Kidney (tissue), 14 donors: ENCODE measurements around the gene NHSL1. TPM values are rescaled to one million over a fixed set of nuclear protein-coding genes. Genes with fewer than 3 reads are reported as not detected.
A peak's percentile ranks its signal among the peaks of the same experiment; 100 is the strongest.

ENCODE experiments used
- DNase-seq, 5 donors: peaks; one replicate each; pipeline ENCODE4 v3.0.0-alpha.2; 2013 to 2020
- FAIRE-seq: peaks from 2 replicates; lab custom pipeline; 2012; peaks lifted over from hg19 to GRCh38; lab: Jason Lieb, UNC
- H3K27ac ChIP-seq, 2 donors: one replicate each; pipeline ENCODE4 v1.7.0; 2013; ENCODE audit warnings: low read depth in 2 of 2, low read length in 2 of 2, inconsistent platforms in 1 of 2
- H3K27me3 ChIP-seq: one replicate; pipeline ENCODE4 v1.7.1; 2013; ENCODE audit warnings: low read length, inconsistent platforms; ENCODE audit not compliant: control insufficient read depth, insufficient read depth
- H3K36me3 ChIP-seq, 3 donors: one replicate each; pipeline versions ENCODE4 v1.7.0 to v1.7.1; 2013; ENCODE audit warnings: low read length in 3 of 3, control low read depth in 1 of 3, inconsistent platforms in 1 of 3; ENCODE audit not compliant: insufficient read depth in 3 of 3, control insufficient read depth in 2 of 3
- H3K4me1 ChIP-seq, 3 donors: one replicate each; pipeline versions ENCODE4 v1.7.0 to v1.7.1; 2013; ENCODE audit warnings: low read length in 3 of 3, inconsistent platforms in 1 of 3, low read depth in 1 of 3; ENCODE audit not compliant: control insufficient read depth in 2 of 3, insufficient read depth in 2 of 3
- H3K4me3 ChIP-seq, 3 donors: one replicate each; pipeline versions ENCODE4 v1.7.0 to v1.8.1; 2013; ENCODE audit warnings: low read length in 3 of 3, control low read depth in 1 of 3, inconsistent platforms in 1 of 3
- H3K9ac ChIP-seq, 3 donors: one replicate each; pipeline versions ENCODE4 v1.7.0 to v1.7.1; 2013; ENCODE audit warnings: low read length in 3 of 3, control low read depth in 1 of 3, inconsistent platforms in 1 of 3
- H3K9me3 ChIP-seq, 3 donors: one replicate each; pipeline versions ENCODE4 v1.7.0 to v1.7.1; 2013; ENCODE audit warnings: low read length in 3 of 3, control low read depth in 1 of 3, inconsistent platforms in 1 of 3; ENCODE audit not compliant: control insufficient read depth in 2 of 3, insufficient read depth in 1 of 3
- intact Hi-C: fragments of 100-400 bp; cut with DNase I; formaldehyde crosslinking; loops from one replicate; pipeline ENCODE4 v1.11.1; 2022
- polyA plus RNA-seq: library from polyadenylated mRNA; stranded (reverse); fragments of 350-450 nt; fragmentation: Illumina TruSeq; extraction: RNeasy Lipid Tissue Mini Kit (QIAGEN cat#74804); gene quantifications from one replicate; pipeline ENCODE4 v1.2.3, GENCODE V29; 2014; ENCODE audit warnings: low read depth, low replicate concordance; ENCODE audit not compliant: insufficient read depth
- total RNA-seq: library from RNA; stranded (reverse); fragmentation: NEBNext Ultra II Directional; extraction: Animal tissue kit (Norgen Biotek cat#: 25700); gene quantifications from one replicate; pipeline ENCODE4 v1.2.1, GENCODE V29; 2021
- TF ChIP-seq, protein P1 (sequence below): IDR thresholded peaks from 3 replicates; pipeline ENCODE4 v1.5.1; 2012; ENCODE audit warnings: mild to moderate bottlenecking, moderate library complexity, borderline replicate concordance; ENCODE audit not compliant: insufficient read depth; ENCODE audit errors: extremely low read depth
- donor health status: control.
- donor health status: control.
- donor health status: control.
- donor health status: control.
- donor health status: control.
- donor health status: DM: yes; HTN: yes; CAD: no.
- donor health status: Normal renal cell carcinoma (clear cell type).

NHSL1 gene
- total and polyA plus RNA-seq, 2 donors from 2014 or later, result 4.4 to 31.4 TPM

DNA sequence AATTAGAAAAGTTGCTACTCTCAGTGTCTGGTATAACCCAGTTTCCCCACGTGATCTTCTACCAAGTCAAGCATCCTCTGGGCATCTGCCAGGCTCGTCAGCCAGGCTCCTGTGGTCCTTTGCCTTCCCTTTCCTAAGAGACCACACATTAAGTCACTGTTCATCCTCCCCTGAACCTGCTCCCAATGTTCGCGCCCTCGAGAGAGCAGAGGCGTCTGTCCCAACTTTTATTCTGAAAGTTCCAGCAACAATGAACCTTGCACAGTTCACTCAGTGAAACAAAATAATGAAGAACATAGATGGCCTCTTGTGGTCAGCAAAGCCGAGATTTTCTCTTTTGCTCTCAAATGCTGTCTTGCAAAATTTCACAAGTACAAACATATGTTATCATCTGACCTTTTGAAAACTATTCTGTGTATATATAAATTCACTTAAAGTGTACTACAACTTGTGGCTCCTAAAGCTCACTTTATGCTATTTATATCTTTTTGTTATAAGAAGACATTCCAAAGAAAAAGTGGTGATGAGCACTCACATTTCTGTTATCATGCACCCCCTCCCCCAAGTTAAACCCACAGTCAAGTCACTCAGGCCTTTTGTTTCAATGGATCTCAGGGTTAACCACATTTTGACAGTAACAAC, 39.2 kb upstream of the NHSL1 start:
- intact Hi-C loops, result no loop called here
- H3K27me3 ChIP-seq, result no peaks in the 10 kb centered on the region
- H3K27ac ChIP-seq, result no peak overlapping the region
- no peaks in the 10 kb centered on the region for H3K9me3 ChIP-seq
- FAIRE-seq (no peak), DNase-seq (no peak)
- H3K9ac ChIP-seq, result no peak overlapping the region
- TF ChIP-seq, protein P1, sequence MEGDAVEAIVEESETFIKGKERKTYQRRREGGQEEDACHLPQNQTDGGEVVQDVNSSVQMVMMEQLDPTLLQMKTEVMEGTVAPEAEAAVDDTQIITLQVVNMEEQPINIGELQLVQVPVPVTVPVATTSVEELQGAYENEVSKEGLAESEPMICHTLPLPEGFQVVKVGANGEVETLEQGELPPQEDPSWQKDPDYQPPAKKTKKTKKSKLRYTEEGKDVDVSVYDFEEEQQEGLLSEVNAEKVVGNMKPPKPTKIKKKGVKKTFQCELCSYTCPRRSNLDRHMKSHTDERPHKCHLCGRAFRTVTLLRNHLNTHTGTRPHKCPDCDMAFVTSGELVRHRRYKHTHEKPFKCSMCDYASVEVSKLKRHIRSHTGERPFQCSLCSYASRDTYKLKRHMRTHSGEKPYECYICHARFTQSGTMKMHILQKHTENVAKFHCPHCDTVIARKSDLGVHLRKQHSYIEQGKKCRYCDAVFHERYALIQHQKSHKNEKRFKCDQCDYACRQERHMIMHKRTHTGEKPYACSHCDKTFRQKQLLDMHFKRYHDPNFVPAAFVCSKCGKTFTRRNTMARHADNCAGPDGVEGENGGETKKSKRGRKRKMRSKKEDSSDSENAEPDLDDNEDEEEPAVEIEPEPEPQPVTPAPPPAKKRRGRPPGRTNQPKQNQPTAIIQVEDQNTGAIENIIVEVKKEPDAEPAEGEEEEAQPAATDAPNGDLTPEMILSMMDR, result no peak
- H3K4me3 ChIP-seq, result peak overlapping the region in 1 of 3 donors; percentile 22
- H3K36me3 ChIP-seq, result no peaks in the 10 kb centered on the region
- no peaks in the 10 kb centered on the region for H3K4me1 ChIP-seq

DNA sequence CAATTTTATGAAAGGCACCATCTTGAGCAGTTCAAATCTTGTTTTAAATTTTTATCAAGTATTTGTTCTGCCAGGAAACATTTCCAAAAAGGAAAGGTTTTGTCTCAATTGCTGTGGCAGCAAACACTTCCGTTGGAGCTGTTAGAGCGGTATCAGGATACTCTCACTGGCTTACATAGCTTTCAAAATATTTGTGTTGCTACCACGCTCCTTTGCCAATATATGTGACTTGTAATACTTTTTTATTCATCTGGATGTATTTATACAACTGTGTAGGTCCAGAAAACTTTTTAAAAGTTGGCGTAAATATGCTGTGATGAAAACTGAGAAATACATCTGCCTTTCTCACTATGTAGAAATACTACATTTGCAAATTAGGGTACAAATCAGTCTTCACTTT, 37.8 kb upstream of the NHSL1 start:
- Histone ChIP-seq H3K9me3 (no peaks in the 10 kb centered on the region), H3K36me3 (no peaks in the 10 kb centered on the region), H3K27me3 (no peaks in the 10 kb centered on the region), H3K4me3 (no peak overlapping the region), H3K4me1 (no peaks in the 10 kb centered on the region), H3K9ac (no peak overlapping the region), H3K27ac (no peak overlapping the region)
- DNase-seq, result no peak
- no peak for FAIRE-seq
- intact Hi-C loops, result no loop called here
- TF ChIP-seq, protein P1, result no peak

DNA sequence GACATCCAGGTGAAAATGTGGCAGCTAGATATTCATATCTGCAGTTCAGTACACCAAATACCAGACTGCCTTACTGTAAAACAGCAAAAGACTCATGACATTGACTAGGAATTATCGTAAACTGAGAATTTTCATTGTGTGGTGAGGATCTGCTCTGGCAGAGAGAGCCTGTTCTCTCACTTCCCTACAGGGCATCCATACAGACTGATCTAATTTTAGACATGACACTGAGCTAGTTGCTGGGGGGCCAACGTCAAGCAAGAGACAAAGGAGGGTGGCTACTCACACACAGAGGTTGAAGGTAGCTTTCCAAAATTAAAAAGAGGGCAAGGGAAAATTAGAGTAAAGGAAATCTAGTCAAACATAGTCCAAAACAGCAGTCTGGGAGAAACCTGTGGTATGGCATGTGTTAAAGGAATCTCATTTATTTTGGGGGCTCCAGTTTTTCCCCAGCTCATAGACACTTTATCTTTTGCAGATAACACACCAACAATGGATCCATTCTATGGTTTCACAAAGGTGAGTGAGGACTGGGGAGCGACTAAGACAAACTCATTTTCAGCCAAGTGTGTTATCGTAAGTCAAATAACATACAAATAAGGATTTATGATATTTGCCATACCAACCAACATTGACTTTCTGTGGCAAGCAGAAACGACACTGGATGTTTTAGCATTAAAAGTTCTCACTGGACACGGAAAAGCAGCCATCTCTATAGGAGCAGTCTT, 36.6 kb upstream of the NHSL1 start:
- Histone ChIP-seq H3K27me3 (no peaks in the 10 kb centered on the region), H3K9me3 (no peaks in the 10 kb centered on the region), H3K4me1 (no peaks in the 10 kb centered on the region), H3K27ac (no peak overlapping the region), H3K4me3 (no peak overlapping the region), H3K9ac (no peak overlapping the region), H3K36me3 (no peaks in the 10 kb centered on the region)
- FAIRE-seq, result no peak
- TF ChIP-seq, protein P1, result no peak
- no peak for DNase-seq
- intact Hi-C loops, result no loop called here
